SK-N-SH treated with all-trans-retinoic acid at 6 μM for 48 hours (cell line): ENCODE measurements around the gene COX6B1.

Experiments
- ARNTL ChIP-seq: fragments of 450-650 bp; formaldehyde crosslinking; IDR thresholded peaks from 2 replicates; pipeline ENCODE4 v1.5.0; 2020; ENCODE audit warnings: low read depth, mild to moderate bottlenecking, moderate library complexity, borderline replicate concordance
- CREB5 ChIP-seq: fragments of 250-450 bp; sonication (Bioruptor Pico); IDR thresholded peaks from 2 replicates; pipeline ENCODE4 v1.5.1; 2020; ENCODE audit warnings: low read depth, mild to moderate bottlenecking, moderate library complexity
- CSDC2 ChIP-seq: fragments of 250-450 bp; sonication (Bioruptor Pico); IDR thresholded peaks from 2 replicates; pipeline ENCODE4 v1.5.0; 2020; ENCODE audit warnings: mild to moderate bottlenecking, moderate library complexity
- CSRNP3 ChIP-seq: fragments of 250-450 bp; sonication (Bioruptor Pico); IDR thresholded peaks from 2 replicates; pipeline ENCODE4 v1.5.1; 2021; ENCODE audit warnings: mild to moderate bottlenecking, moderate library complexity
- ESRRG ChIP-seq: fragments of 250-450 bp; sonication (Bioruptor Pico); IDR thresholded peaks from 2 replicates; pipeline ENCODE4 v1.6.1; 2021; ENCODE audit warnings: mild to moderate bottlenecking
- GLIS3 ChIP-seq: fragments of 250-450 bp; sonication (Bioruptor Pico); IDR thresholded peaks from 2 replicates; pipeline ENCODE4 v1.5.0; 2020; ENCODE audit warnings: mild to moderate bottlenecking, moderate library complexity
- ISL1 ChIP-seq: fragments of 250-450 bp; sonication (Bioruptor Pico); IDR thresholded peaks from 2 replicates; pipeline ENCODE4 v2.1.2; 2022; ENCODE audit warnings: mild to moderate bottlenecking, moderate library complexity
- PATZ1 ChIP-seq: fragments of 250-450 bp; sonication (Bioruptor Pico); IDR thresholded peaks from 2 replicates; pipeline ENCODE4 v1.8.0; 2020; ENCODE audit warnings: mild to moderate bottlenecking, moderate library complexity, borderline replicate concordance
- PPARA ChIP-seq: fragments of 250-450 bp; sonication (Bioruptor Pico); IDR thresholded peaks from 2 replicates; pipeline ENCODE4 v1.5.0; 2020; ENCODE audit warnings: mild to moderate bottlenecking, borderline replicate concordance
- RARB ChIP-seq: fragments of 250-450 bp; sonication (Bioruptor Pico); IDR thresholded peaks from 2 replicates; pipeline ENCODE4 v1.8.0; 2021; ENCODE audit warnings: mild to moderate bottlenecking, moderate library complexity
- TCF4 ChIP-seq: fragments of 250-450 bp; sonication (Bioruptor Pico); IDR thresholded peaks from 2 replicates; pipeline ENCODE4 v1.8.0; 2021; ENCODE audit warnings: mild to moderate bottlenecking, moderate library complexity, borderline replicate concordance
- ZFP3 ChIP-seq: fragments of 250-450 bp; sonication (Bioruptor Pico); IDR thresholded peaks from 2 replicates; pipeline ENCODE4 v1.5.0; 2020; ENCODE audit warnings: mild to moderate bottlenecking, moderate library complexity
- ZNF8 ChIP-seq: fragments of 450-650 bp; formaldehyde crosslinking; IDR thresholded peaks from 2 replicates; pipeline ENCODE4 v1.5.0; 2020; ENCODE audit warnings: mild to moderate bottlenecking, moderate library complexity

GRCh38 chr19:35657904-35658700 is 10.0 kb downstream of the COX6B1 start:
- no peak for TF ChIP-seq TCF4 (CRISPR knock-in tag)
- TF ChIP-seq ARNTL (CRISPR knock-in tag), result no peak
- TF ChIP-seq RARB, result no peak
- no peak for TF ChIP-seq GLIS3 (CRISPR knock-in tag)
- no peak for TF ChIP-seq ZNF8 (CRISPR knock-in tag)
- no peak for TF ChIP-seq ISL1
- no peak for TF ChIP-seq ZFP3 (CRISPR knock-in tag)
- no peak for TF ChIP-seq PPARA (CRISPR knock-in tag)
- no peak for TF ChIP-seq CREB5 (CRISPR knock-in tag)
- no peak for TF ChIP-seq PATZ1 (CRISPR knock-in tag)
- no peak for TF ChIP-seq CSDC2 (CRISPR knock-in tag)
- no peak for TF ChIP-seq CSRNP3
- TF ChIP-seq ESRRG, result no peak
